ENCODE data around the gene PDE6G. TPM values are rescaled to one million over a fixed set of nuclear protein-coding genes. Genes with fewer than 3 reads are reported as not detected.
"Not testable (repeated sequence)": the region's sequence is repeated elsewhere in the genome, so short reads cannot be mapped to it uniquely, and the experiment has no call there.

PDE6G gene
- total RNA-seq, 1 experiment from 2014 or later = not detected

DNA sequence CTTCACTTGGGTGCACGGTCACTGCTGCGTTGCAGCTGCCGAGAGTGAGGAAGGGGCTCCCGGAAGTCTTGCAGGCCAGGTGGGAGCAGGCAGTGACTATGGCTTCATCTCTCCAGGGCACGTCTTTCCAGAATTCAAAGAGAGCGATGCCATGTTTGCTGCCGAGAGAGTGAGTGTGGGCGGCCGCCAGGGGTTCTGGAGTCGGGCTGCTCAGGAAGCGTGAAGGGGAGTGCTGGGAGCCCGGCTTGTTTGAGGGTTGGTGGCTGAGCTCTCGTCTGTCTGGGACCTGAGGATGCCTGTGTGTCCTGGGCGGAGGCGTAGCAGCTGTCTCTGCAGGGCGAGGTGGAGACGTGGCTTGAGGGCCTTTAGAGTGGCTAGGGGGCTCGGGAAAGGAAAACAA lies 33.7 kb upstream of the PDE6G start:
- in situ Hi-C loops (cut with HindIII; ENCODE audit: low sequenced_read_pairs) = no loop called here
- DNase-seq (ENCODE audit: low spot score) = no peak

GRCh38 chr17:81688616-81689015 lies 32.3 kb upstream of the PDE6G start:
- in situ Hi-C loops (cut with HindIII; ENCODE audit: low sequenced_read_pairs) = no loop called here
- no peak for DNase-seq (ENCODE audit: low spot score)

DNA sequence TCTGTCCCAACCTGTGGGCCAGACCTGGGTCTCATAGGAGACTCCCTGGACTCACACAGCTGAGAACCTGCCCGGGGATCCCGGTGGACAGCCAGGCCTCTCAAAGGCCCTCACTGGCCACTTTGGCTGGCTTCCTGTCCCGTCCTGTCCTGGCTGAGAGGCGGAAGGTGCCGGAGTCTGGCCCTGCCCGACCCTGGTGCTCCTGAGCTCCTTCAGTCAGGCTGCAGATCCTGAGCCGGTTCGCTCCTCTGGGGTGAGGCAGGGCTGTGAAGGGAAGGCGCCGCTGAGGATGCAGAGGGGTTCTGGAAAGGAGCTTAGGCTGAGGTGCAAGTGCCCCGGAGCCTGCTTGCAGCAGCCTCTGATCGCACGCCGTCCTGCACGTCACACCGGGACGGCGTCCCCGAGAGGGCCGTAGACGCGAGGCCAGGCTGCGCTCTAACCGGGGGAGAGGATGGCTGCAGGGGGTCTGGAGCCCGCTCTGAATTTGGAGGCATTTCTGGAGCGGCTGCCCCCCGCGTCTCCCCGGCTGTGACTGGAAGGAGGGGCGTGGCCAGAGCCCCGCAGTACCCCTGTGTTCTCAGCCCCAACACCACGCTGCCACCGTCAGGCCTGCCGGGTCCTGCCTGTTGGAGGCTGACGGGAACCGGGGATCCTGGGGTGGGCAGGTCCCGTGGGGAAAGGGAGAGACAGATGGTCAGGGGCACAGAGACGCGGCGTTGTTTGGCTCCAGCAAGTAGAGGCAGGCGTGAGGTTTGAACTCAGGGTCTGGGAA lies 31.6 kb upstream of the PDE6G start:
- in situ Hi-C loops (cut with HindIII; ENCODE audit: low sequenced_read_pairs) = no loop called here

DNA sequence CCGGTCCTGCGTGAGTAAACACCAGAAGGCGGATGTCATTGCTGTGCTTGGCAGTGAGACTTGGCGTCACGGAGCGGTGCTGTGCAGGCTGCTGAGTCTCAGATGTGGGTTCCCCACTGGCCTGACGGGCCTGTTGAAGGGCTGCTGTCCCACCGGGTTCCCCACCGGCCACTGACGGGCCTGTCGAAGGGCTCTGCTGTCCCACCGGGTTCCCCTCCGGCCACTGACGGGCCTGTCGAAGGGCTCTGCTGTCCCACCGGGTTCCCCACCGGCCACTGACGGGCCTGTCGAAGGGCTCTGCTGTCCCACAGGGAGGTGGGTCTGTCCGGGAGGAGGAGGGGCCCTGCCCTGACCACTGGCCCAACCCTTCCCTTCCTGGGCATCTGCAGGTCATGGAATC lies 30.3 kb upstream of the PDE6G start:
- in situ Hi-C loops (cut with HindIII; ENCODE audit: low sequenced_read_pairs) = no loop called here
- DNase-seq (ENCODE audit: low spot score) = no peak

More for the DNA sequence above, 31.6 kb upstream of the PDE6G start:
- DNase-seq (ENCODE audit: low spot score) = no peak

GRCh38 chr17:81685108-81685507 lies 28.8 kb upstream of the PDE6G start:
- in situ Hi-C loops (cut with HindIII; ENCODE audit: low sequenced_read_pairs) = no loop called here
- no peak for DNase-seq (ENCODE audit: low spot score)

DNA sequence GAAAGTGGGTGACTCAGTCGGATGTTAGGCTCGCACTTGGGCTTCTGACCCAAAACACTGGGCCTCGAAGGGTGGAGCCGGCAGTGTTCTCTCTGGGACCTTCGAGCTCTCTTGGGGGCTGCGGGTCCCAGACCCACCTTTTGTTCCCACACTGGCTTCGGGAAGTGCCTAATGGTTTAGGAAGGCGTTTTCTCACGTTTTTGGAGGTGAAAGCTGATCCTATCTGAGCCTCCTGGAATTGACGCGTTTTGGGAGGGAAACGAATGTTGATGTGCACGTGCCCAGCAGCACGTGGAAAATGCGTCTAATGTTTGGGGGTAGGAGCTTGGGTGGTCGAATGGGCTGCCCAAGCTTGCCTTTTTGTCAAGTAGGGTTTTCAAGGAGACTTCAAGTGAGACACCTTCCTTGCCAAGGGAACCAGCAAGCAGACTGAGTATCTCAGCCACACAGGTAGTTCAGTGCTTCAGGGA lies 28.1 kb upstream of the PDE6G start:
- DNase-seq (ENCODE audit: low spot score) = no peak
- in situ Hi-C loops (cut with HindIII; ENCODE audit: low sequenced_read_pairs) = no loop called here

DNA sequence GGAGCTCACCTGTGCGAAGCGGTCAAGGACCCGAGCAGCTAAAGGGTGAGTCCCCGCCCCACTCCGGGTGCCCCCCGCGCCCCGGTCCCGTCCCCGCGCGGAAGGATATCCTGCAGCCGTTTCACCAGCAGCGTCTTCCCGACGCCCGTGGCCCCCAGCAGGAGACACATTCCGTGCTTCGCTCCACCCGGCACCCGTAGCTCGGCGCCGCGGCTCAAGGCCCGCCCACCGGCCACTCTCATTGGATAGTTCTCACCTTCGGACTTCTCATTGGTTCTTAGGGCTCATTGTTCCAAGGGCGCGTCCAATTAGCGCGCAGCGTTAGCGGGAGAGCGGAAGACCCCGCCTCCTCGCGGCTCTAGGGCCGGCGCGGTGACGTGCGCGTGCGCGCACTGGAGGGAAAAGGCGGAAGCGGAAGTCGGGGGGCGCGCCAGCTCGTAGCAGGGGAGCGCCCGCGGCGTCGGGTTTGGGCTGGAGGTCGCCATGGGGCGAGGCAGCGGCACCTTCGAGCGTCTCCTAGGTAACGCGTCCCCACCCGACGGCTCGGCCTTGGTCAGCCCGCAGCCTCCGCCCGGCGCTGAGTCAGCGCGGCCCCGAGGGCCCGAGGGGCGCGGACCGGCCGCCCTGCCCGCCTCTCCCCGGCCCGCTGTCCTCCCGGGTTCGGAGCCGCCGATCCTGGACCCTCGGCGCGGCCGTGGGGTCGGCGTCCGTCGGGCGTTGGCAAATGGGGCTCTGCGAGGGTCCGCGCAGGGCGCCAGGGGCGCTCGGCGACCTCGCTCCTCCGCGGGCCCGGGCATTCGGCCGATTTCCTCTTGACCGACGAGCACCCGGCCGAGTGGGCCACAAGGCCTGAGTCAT lies 27.5 kb upstream of the PDE6G start, which contains the start of the genes ARL16 and HGS:
ARL16 (minus strand) TSS at position 214 of the 858 bp plus-strand sequence; CDS start at position 170, 44 bp downstream.
HGS (plus strand) TSS at position 428 of the 858 bp plus-strand sequence; CDS start at position 484, 56 bp downstream.
- peak; percentile 98 for DNase-seq (ENCODE audit: low spot score)
- in situ Hi-C loops (cut with HindIII; ENCODE audit: low sequenced_read_pairs) = no loop called here

DNA sequence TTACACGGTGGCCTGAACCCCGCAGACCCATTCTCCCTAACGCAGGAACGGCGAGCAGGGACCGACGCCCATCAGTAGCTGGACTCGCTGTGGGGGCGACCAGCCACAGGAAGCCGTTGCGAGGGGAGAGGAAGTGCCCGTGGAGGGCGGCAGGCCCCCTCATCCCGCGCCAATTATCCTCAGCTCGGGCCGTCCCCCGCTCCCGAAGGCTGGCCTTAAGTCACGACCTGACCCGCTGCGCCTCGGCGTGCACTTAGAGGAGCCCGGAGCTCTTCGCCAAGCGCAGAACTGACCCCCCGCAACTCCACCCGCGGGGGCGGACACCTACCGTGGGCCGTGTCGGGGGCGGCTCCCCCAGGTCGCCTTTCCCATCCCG lies 26.9 kb upstream of the PDE6G start:
- no peak for DNase-seq (ENCODE audit: low spot score)
- in situ Hi-C loops (cut with HindIII; ENCODE audit: low sequenced_read_pairs) = no loop called here

- in situ Hi-C loops (cut with HindIII; ENCODE audit: low sequenced_read_pairs) = no loop called here
These were observed 26.3 kb upstream of the PDE6G start for GRCh38 chr17:81682565-81683207.

DNA sequence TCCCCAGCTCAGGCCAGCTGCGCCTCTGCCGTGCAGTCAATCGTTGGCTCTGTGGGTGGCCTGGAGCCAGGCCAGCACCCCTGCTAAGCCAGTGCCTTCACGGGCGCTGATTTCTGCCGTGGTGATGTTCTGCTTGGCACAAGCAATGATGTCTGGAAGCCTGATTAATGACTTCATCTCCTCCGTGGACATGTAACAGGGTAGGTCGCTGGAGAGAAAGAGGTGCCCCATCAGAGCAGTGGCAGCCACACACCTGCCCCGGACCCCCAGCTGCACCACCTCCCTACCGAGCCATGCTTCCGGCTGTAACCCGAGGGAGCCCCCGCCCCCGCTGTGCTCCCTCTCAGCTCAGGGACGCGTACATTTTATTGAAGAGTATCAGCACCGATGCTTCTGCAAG lies 25.3 kb upstream of the PDE6G start:
- DNase-seq (ENCODE audit: low spot score) = no peak
- in situ Hi-C loops (cut with HindIII; ENCODE audit: low sequenced_read_pairs) = no loop called here

More at GRCh38 chr17:81682565-81683207, 26.3 kb upstream of the PDE6G start:
- DNase-seq (ENCODE audit: low spot score) = no peak

GRCh38 chr17:81680150-81680549 lies 23.8 kb upstream of the PDE6G start:
- in situ Hi-C loops (cut with HindIII; ENCODE audit: low sequenced_read_pairs) = no loop called here
- no peak for DNase-seq (ENCODE audit: low spot score)

DNA sequence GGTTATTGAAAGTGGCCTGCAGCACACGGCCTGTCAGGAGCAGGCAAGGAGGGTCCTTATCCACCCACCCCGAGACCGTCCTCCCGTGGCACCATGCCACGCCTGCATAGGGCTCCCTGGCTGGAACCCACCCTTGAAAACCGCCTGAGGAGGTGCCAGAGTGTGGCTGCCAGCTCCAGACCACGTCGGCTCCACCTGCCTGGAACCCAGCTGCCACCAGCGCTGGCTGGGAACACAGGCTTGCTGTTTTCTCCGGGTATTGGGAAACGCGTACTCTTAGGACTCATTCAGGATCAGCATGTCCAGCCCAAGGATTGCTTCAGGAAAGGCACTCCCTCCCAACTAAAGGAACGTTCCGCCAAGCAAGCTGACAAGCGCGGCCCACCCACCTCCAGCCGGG lies 20.6 kb upstream of the PDE6G start:
- in situ Hi-C loops (cut with HindIII; ENCODE audit: low sequenced_read_pairs) = no loop called here
- DNase-seq (ENCODE audit: low spot score) = peak; percentile 36

DNA sequence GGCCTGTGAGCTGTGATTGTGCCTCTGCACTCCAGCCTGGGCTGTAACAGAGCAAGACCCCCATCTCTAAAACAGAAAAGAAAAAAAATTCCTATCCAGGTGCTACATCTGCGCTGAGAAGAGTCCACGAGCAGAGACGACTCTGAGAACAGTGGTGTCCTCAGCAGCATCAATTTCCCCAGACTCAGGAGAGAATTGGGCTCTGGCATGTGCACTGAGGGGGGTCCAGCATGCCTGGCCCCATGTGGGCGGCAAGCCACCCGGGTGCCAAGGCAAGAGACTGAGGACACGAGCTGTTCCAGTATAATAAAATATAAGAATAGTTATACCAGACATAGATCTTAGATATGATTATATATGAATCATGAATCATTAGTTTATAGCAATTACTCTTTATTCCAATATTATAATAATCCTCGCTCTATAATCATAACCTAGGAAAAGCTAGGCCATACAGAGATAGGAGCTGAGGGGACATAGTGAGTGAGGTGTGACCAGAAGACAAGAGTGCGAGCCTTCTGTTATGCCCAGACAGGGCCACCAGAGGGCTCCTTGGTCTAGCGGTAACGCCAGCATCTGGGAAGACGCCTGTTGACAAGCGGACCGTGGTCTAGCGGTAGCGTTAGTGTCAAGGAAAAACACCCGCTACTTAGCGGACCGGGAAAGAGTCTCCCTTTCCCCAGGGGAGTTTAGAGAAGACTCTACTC lies 19.3 kb upstream of the PDE6G start:
- DNase-seq (ENCODE audit: low spot score) = peak; percentile 72
- in situ Hi-C loops (cut with HindIII; ENCODE audit: low sequenced_read_pairs) = not testable (repeated sequence)

- DNase-seq (ENCODE audit: low spot score) = no peak
- in situ Hi-C loops (cut with HindIII; ENCODE audit: low sequenced_read_pairs) = no loop called here
These were observed 17.4 kb upstream of the PDE6G start for GRCh38 chr17:81673561-81674258.

DNA sequence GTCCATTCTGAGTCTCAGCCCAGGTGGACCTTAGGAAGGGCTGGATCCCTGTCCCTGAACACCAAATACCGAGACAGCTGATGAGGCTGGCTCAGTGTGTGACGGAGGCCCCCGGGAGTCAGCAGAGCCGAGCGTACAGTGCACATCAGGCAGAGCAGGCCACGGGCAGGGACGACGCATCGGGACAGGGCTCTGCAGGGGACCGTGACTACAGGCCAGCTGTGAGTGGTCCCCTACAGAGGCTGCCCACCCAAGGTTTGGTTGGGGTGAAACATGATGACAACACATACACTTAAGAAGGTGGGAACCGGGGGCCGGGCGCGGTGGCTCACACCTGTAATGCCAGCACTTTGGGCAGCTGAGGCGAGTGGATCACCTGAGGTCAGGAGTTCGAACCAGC lies 16.6 kb upstream of the PDE6G start:
- DNase-seq (ENCODE audit: low spot score) = no peak
- in situ Hi-C loops (cut with HindIII; ENCODE audit: low sequenced_read_pairs) = no loop called here

DNA sequence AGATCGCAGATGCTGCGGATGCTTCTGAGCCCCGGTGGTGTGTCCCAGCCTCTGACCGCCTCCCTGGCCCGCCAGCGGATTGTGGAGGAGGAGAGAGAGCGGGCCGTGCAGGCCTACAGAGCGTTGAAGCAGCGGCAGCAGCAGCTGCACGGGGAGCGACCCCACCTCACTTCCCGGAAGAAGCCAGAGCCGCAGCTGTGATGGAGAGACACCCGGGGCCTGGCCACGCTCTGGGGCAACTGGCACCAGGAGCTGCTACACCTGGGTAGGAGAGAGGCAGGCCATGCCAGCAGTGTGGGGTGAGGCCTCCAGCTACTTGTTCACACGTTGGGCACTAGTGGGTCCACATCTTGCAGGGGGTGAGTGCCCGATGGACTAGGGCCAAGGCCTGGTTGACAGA lies 16.2 kb upstream of the PDE6G start:
- in situ Hi-C loops (cut with HindIII; ENCODE audit: low sequenced_read_pairs) = no loop called here
- no peak for DNase-seq (ENCODE audit: low spot score)

DNA sequence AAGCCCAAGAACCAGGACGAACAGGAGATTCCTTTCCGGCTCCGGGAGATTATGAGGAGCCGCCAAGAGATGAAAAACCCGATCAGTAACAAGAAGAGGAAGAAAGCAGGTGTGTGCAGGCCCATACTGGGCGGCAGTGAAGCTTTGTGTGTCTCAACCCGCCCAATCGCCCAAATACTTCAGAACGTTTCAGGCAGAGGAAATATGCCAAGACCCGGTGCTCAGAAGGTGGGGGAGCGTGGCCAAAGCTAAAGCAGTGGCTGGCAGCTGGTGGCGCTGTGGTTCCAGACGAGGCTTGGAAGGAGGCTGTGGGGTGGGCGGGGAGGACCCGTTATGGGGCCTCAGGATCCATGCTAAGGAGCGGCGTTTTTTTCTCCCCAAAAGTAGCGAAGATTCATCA lies 11.4 kb upstream of the PDE6G start:
- in situ Hi-C loops (cut with HindIII; ENCODE audit: low sequenced_read_pairs) = no loop called here
- DNase-seq (ENCODE audit: low spot score) = no peak

GRCh38 chr17:81666342-81667191 lies 10.2 kb upstream of the PDE6G start, which contains the start of the genes CCDC137 and OXLD1:
TSS of gene CCDC137 (plus strand) at chr17:81666737. CDS start at chr17:81666767, 30 bp downstream.
TSS of gene OXLD1 (minus strand) at chr17:81666605. CDS start at chr17:81666577, 28 bp downstream.
- in situ Hi-C loops (cut with HindIII; ENCODE audit: low sequenced_read_pairs) = no loop called here
- DNase-seq (ENCODE audit: low spot score) = peak; percentile 95

All from G401 (cell line).